ENCODE data around the gene RAB11B.

DNA sequence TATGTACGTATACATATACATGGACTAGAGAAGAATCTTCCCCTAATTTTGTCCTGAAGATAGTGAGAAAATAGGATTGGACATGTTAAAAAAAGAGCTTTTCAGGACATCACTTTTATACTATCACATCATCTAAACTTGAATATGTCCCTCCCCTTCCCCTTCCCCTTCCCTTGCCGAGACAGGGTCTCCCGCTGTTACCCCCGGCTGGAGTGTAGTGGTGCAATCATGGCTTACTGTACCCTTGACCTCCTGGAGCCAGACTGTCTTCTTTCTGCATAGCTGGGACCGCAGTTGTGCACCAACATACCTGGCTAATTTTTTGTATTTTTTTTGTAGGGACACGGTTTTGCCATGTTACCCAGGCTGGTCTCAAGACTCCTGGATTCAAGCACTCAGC is 61.2 kb downstream of the RAB11B start:
- TF ChIP-seq, protein P1, sequence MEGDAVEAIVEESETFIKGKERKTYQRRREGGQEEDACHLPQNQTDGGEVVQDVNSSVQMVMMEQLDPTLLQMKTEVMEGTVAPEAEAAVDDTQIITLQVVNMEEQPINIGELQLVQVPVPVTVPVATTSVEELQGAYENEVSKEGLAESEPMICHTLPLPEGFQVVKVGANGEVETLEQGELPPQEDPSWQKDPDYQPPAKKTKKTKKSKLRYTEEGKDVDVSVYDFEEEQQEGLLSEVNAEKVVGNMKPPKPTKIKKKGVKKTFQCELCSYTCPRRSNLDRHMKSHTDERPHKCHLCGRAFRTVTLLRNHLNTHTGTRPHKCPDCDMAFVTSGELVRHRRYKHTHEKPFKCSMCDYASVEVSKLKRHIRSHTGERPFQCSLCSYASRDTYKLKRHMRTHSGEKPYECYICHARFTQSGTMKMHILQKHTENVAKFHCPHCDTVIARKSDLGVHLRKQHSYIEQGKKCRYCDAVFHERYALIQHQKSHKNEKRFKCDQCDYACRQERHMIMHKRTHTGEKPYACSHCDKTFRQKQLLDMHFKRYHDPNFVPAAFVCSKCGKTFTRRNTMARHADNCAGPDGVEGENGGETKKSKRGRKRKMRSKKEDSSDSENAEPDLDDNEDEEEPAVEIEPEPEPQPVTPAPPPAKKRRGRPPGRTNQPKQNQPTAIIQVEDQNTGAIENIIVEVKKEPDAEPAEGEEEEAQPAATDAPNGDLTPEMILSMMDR (conservative IDR thresholded peaks at IDR 0.05; ENCODE audit: low read depth, low read length): no peak
- TF ChIP-seq EZH2 (IDR thresholded peaks at IDR 0.05; ENCODE audit: low read length, unreplicated experiment): no peak

All from PC-3 (cell line).